Measurements from ENCODE around the gene CASZ1. TPM values are rescaled to one million over a fixed set of nuclear protein-coding genes. Genes with fewer than 3 reads are reported as not detected.

Gene CASZ1
- total RNA-seq, 1 experiment from 2014 or later: 3.9 TPM

- no CpG with 5 or more reads among the region's 40 CpGs for WGBS (ENCODE audit: extremely low coverage, insufficient read length, low lambda C conversion rate)
- no peak overlapping the region for H4K5ac ChIP-seq (ENCODE audit: insufficient read length, low read depth, low read length)
- H3K9ac ChIP-seq (ENCODE audit: extremely low read depth, insufficient read length, low read length): no peak overlapping the region
- H3K56ac ChIP-seq (ENCODE audit: insufficient read length, low read depth, low read length): no peak overlapping the region
- no peak overlapping the region for H2AK5ac ChIP-seq (ENCODE audit: insufficient read length, low read length)
- no peaks in the 10 kb centered on the region for H3K9me3 ChIP-seq (ENCODE audit: control insufficient read depth, low read depth, low read length)
- H3K18ac ChIP-seq (ENCODE audit: insufficient read length, low read depth, low read length): no peak overlapping the region
- H3K4ac ChIP-seq (ENCODE audit: low read depth, low read length): no peak overlapping the region
- H3K27me3 Mint-ChIP-seq (ENCODE audit: low read depth): no peaks in the 10 kb centered on the region
- no peak overlapping the region for H3T11ph ChIP-seq (ENCODE audit: low read length)
- H3K27ac ChIP-seq (ENCODE audit: insufficient read length, low read depth, low read length): no peak overlapping the region
- no peak overlapping the region for H3K23ac ChIP-seq (ENCODE audit: insufficient read length, low read depth, low read length)
- H2BK12ac ChIP-seq (ENCODE audit: insufficient read length, low read depth, low read length): no peak overlapping the region
- no peaks in the 10 kb centered on the region; a peak in 1 of 7 replicates for H3K36me3 Mint-ChIP-seq (ENCODE audit: insufficient read depth in 1 of 3, low read depth in 3 of 3)
- no peaks in the 10 kb centered on the region for H3K9me3 Mint-ChIP-seq
- TF ChIP-seq CTCF (conservative IDR thresholded peaks at IDR 0.05): no peak
- no peak overlapping the region for H4K8ac ChIP-seq (replicated peaks; ENCODE audit: insufficient read length, low read depth, low read length)
- H3K4me3 Mint-ChIP-seq: no peak overlapping the region; a peak in 1 of 5 replicates
- no peaks in the 10 kb centered on the region; the same call in 1 of the 2 replicates for H3K4me1 ChIP-seq (ENCODE audit: insufficient read depth, low read length)
- H3K4me1 Mint-ChIP-seq: peaks cover 14 to 34% of the 10 kb centered on the region in 2 experiments
- no peaks in the 10 kb centered on the region for H4K20me1 ChIP-seq (ENCODE audit: control insufficient read depth, insufficient read depth, insufficient read length)
- H2BK120ac ChIP-seq (ENCODE audit: low read depth, low read length, poor library complexity, severe bottlenecking): no peak overlapping the region
- no peak overlapping the region for H2BK5ac ChIP-seq (ENCODE audit: insufficient read length, low read length)
- H2BK20ac ChIP-seq (ENCODE audit: low read depth, low read length, poor library complexity, severe bottlenecking): no peak overlapping the region
- no peaks in the 10 kb centered on the region for H3K79me2 ChIP-seq (ENCODE audit: insufficient read depth, low read length)
- no peaks in the 10 kb centered on the region for H3K79me1 ChIP-seq (ENCODE audit: insufficient read depth, low read depth, low read length, poor library complexity, severe bottlenecking)
- H3K23me2 ChIP-seq (ENCODE audit: insufficient read length, low read depth, low read length, poor library complexity, severe bottlenecking): no peaks in the 10 kb centered on the region
- no peak overlapping the region for H2BK15ac ChIP-seq (ENCODE audit: low read depth, low read length)
- H3K4me2 ChIP-seq (ENCODE audit: insufficient read depth, insufficient read length, low read length): no peak overlapping the region
- H3K27ac Mint-ChIP-seq: no peak overlapping the region
- no peak overlapping the region for H2AFZ ChIP-seq (ENCODE audit: low read length)
- H3K14ac ChIP-seq (ENCODE audit: insufficient read depth, low read length): peak overlapping the region; percentile 69
- no peaks in the 10 kb centered on the region for H3K27me3 ChIP-seq (ENCODE audit: insufficient read depth, low read length)
- no peak overlapping the region for H4K91ac ChIP-seq (ENCODE audit: insufficient read length, low read depth, low read length)
- DNase-seq: no peak
These were observed 128.3 kb downstream of the CASZ1 start for GRCh38 chr1:10667861-10668761.

All from H9 (cell line).